Breast epithelium (tissue), 4 donors: ENCODE measurements around the gene ERGIC1. TPM values are rescaled to one million over a fixed set of nuclear protein-coding genes. Genes with fewer than 3 reads are reported as not detected.

ENCODE experiments used
- DNase-seq, 2 donors: peaks; one replicate each; pipeline ENCODE4 v3.0.0-alpha.2; 2019; ENCODE audit warnings: low spot score in 2 of 2
- H3K27ac ChIP-seq, 2 donors: fragments of 200-600 bp; sonication (generic) in 1 of 2; one replicate each; pipeline ENCODE4 v1.5.1; 2016 to 2019; ENCODE audit warnings: mild to moderate bottlenecking in 1 of 2
- H3K27me3 ChIP-seq, 2 donors: fragments of 200-600 bp; sonication (generic) in 1 of 2; one replicate each; pipeline versions ENCODE4 v1.5.1 to v1.6.0; 2017 to 2019; ENCODE audit warnings: control low read depth in 1 of 2, mild to moderate bottlenecking in 1 of 2
- H3K36me3 ChIP-seq: fragments of 200-600 bp; one replicate; pipeline ENCODE4 v1.5.1; 2019
- H3K4me1 ChIP-seq, 2 donors: fragments of 200-600 bp; sonication (generic); one replicate each; pipeline ENCODE4 v1.5.1; 2016 to 2019; ENCODE audit warnings: control low read depth in 1 of 2
- H3K4me3 ChIP-seq, 3 donors: fragments of 200-600 bp; sonication (generic); 1 replicate in 2 of 3; 2 replicates in 1 of 3; pipeline ENCODE4 v1.5.1; 2016 to 2019; ENCODE audit warnings: mild to moderate bottlenecking in 3 of 3, moderate library complexity in 2 of 3
- H3K9me3 ChIP-seq, 2 donors: fragments of 200-600 bp; sonication (generic) in 1 of 2; one replicate each; pipeline ENCODE4 v1.5.1; 2016 to 2019; ENCODE audit warnings: control low read depth in 1 of 2
- CTCF ChIP-seq, 3 donors: fragments of 450-650 bp; IDR thresholded peaks; one replicate each; pipeline ENCODE4 v1.5.1; 2016 to 2017; ENCODE audit warnings: antibody characterized with exemption in 3 of 3, mild to moderate bottlenecking in 3 of 3, moderate library complexity in 3 of 3
- POLR2A ChIP-seq: fragments of 450-650 bp; IDR thresholded peaks from one replicate; pipeline ENCODE4 v1.6.1; 2016; ENCODE audit warnings: antibody characterized with exemption, mild to moderate bottlenecking, moderate library complexity
- POLR2AphosphoS5 ChIP-seq, 3 donors: sonication (generic); formaldehyde crosslinking; IDR thresholded peaks; one replicate each; pipeline ENCODE4 v1.6.1; 2017; ENCODE audit warnings: antibody characterized with exemption in 3 of 3
- intact Hi-C: fragments of 100-400 bp; cut with DNase I; formaldehyde crosslinking; loops from one replicate; pipeline ENCODE4 v1.15.1; 2023; ENCODE audit warnings: low total_unique reads
- total RNA-seq, 3 donors: library from RNA; depleted of rRNA; stranded (reverse); fragments of >200 nt; gene quantifications; one replicate each; pipeline ENCODE4 v1.1.0, GENCODE V29; 2016

ERGIC1 gene
- total RNA-seq, 3 donors from 2014 or later = 86.6 to 139 (median 95.2) TPM

- H3K4me3 ChIP-seq = peak overlapping the region in 1 of 3 donors; percentile 24
- H3K4me1 ChIP-seq = peaks cover 3 to 51% of the 10 kb centered on the region in 2 donors
- intact Hi-C loops = no loop called here
- no peak for TF ChIP-seq POLR2A
- peak in 1 of 3 donors; percentile 1 for TF ChIP-seq POLR2AphosphoS5 (IDR thresholded peaks at IDR 0.05)
- H3K36me3 ChIP-seq = no peaks in the 10 kb centered on the region
- no peaks in the 10 kb centered on the region for H3K9me3 ChIP-seq
- no peaks in the 10 kb centered on the region for H3K27me3 ChIP-seq
- H3K27ac ChIP-seq = peak overlapping the region; percentile 88 to 93
- DNase-seq = no peak
Observed at GRCh38 chr5:172870715-172871461, 36.8 kb downstream of the ERGIC1 start.

- intact Hi-C loops = no loop called here
- H3K27ac ChIP-seq = peak overlapping the region; percentile 88 to 93
Observed at GRCh38 chr5:172871536-172871935, 37.5 kb downstream of the ERGIC1 start.

GRCh38 chr5:172871982-172872381 lies 37.9 kb downstream of the ERGIC1 start:
- TF ChIP-seq CTCF (IDR thresholded peaks at IDR 0.05) = no peak
- TF ChIP-seq POLR2AphosphoS5 (IDR thresholded peaks at IDR 0.05) = no peak
- no peak for TF ChIP-seq POLR2A
- Histone ChIP-seq H3K4me3 (no peak overlapping the region), H3K36me3 (no peaks in the 10 kb centered on the region), H3K4me1 (peaks cover 3 to 48% of the 10 kb centered on the region in 2 donors), H3K9me3 (no peaks in the 10 kb centered on the region), H3K27ac (peak overlapping the region; percentile 88 to 93), H3K27me3 (no peaks in the 10 kb centered on the region)
- DNase-seq = no peak
- intact Hi-C loops = no loop called here

More at GRCh38 chr5:172871536-172871935, 37.5 kb downstream of the ERGIC1 start:
- H3K36me3 ChIP-seq = no peaks in the 10 kb centered on the region
- no peak for DNase-seq
- H3K4me3 ChIP-seq = no peak overlapping the region
- TF ChIP-seq POLR2AphosphoS5 (IDR thresholded peaks at IDR 0.05) (no peak), POLR2A (no peak), CTCF (IDR thresholded peaks at IDR 0.05) (no peak)
- no peaks in the 10 kb centered on the region for H3K9me3 ChIP-seq
- H3K27me3 ChIP-seq = no peaks in the 10 kb centered on the region
- peaks cover 3 to 51% of the 10 kb centered on the region in 2 donors for H3K4me1 ChIP-seq

- intact Hi-C loops = no loop called here
- no peaks in the 10 kb centered on the region for H3K36me3 ChIP-seq
- H3K4me3 ChIP-seq = peak overlapping the region in 1 of 3 donors; percentile 9
- no peaks in the 10 kb centered on the region for H3K9me3 ChIP-seq
- TF ChIP-seq CTCF (IDR thresholded peaks at IDR 0.05) (no peak), POLR2AphosphoS5 (IDR thresholded peaks at IDR 0.05) (peak; percentile 38 to 75 (median 70)), POLR2A (no peak)
- peak in 1 of 2 donors; percentile 66 for DNase-seq
- H3K27ac ChIP-seq = peak overlapping the region; percentile 88 to 93
- H3K27me3 ChIP-seq = no peaks in the 10 kb centered on the region
- H3K4me1 ChIP-seq = peaks cover 3 to 46% of the 10 kb centered on the region in 2 donors
Observed at GRCh38 chr5:172872997-172873491, 39.0 kb downstream of the ERGIC1 start.

GRCh38 chr5:172873513-172873912 lies 39.5 kb downstream of the ERGIC1 start:
- peak overlapping the region; percentile 88 to 93 for H3K27ac ChIP-seq
- no peaks in the 10 kb centered on the region for H3K9me3 ChIP-seq
- peaks cover 3 to 41% of the 10 kb centered on the region in 2 donors for H3K4me1 ChIP-seq
- TF ChIP-seq CTCF (IDR thresholded peaks at IDR 0.05) = no peak
- no peak for TF ChIP-seq POLR2A
- peak in 1 of 3 donors; percentile 2 for TF ChIP-seq POLR2AphosphoS5 (IDR thresholded peaks at IDR 0.05)
- H3K27me3 ChIP-seq = no peaks in the 10 kb centered on the region
- intact Hi-C loops = no loop called here
- no peak for DNase-seq
- no peaks in the 10 kb centered on the region for H3K36me3 ChIP-seq
- H3K4me3 ChIP-seq = no peak overlapping the region
